ENCODE results near the gene ADAM33.

Gene ADAM33

GRCh38 chr20:3633913-3634478 lies 47.8 kb downstream of the ADAM33 start:
- H3K27me3 ChIP-seq (replicated peaks; ENCODE audit: insufficient read depth, low read length): no peaks in the 10 kb centered on the region
- DNase-seq: no peak
- no peak overlapping the region for H3K4me2 ChIP-seq (ENCODE audit: low read depth, low read length)
- H3F3A ChIP-seq (ENCODE audit: insufficient read depth, low read length): no peaks in the 10 kb centered on the region
- no peaks in the 10 kb centered on the region for H4K20me1 ChIP-seq (ENCODE audit: insufficient read depth, low read length)
- H3K9me2 ChIP-seq (replicated peaks; ENCODE audit: insufficient read depth, low read length): no peaks in the 10 kb centered on the region
- no peak overlapping the region for H3K27ac ChIP-seq (ENCODE audit: low read length)
- H3K9me3 ChIP-seq (replicated peaks; ENCODE audit: insufficient read depth, low read length): no peaks in the 10 kb centered on the region
- no peak overlapping the region for H2AFZ ChIP-seq (ENCODE audit: low read length)
- no peak overlapping the region for H3K4me3 ChIP-seq (ENCODE audit: low read length)
- H3K4me1 ChIP-seq (ENCODE audit: low read length): no peaks in the 10 kb centered on the region
- no peak for TF ChIP-seq CTCF (IDR thresholded peaks at IDR 0.05; ENCODE audit: low read length)
- no peak for TF ChIP-seq EZH2 (optimal IDR thresholded peaks at IDR 0.05; ENCODE audit: low read depth, low read length)
- TF ChIP-seq EZH2phosphoT487 (IDR thresholded peaks at IDR 0.05; ENCODE audit: low read length): no peak
- no peaks in the 10 kb centered on the region for H3K36me3 ChIP-seq (replicated peaks; ENCODE audit: insufficient read depth, low read length)
- no peaks in the 10 kb centered on the region for H3K79me2 ChIP-seq (ENCODE audit: low read length)
- no peak overlapping the region for H3K9ac ChIP-seq (ENCODE audit: low read length)

GRCh38 chr20:3632311-3633004 lies 49.4 kb downstream of the ADAM33 start:
- Histone ChIP-seq H3K4me1 (ENCODE audit: low read length) (no peaks in the 10 kb centered on the region), H3K9ac (ENCODE audit: low read length) (no peak overlapping the region), H3F3A (ENCODE audit: insufficient read depth, low read length) (no peaks in the 10 kb centered on the region), H3K9me2 (replicated peaks; ENCODE audit: insufficient read depth, low read length) (no peaks in the 10 kb centered on the region), H2AFZ (ENCODE audit: low read length) (no peak overlapping the region), H3K4me2 (ENCODE audit: low read depth, low read length) (no peak overlapping the region), H3K9me3 (replicated peaks; ENCODE audit: insufficient read depth, low read length) (no peaks in the 10 kb centered on the region), H4K20me1 (ENCODE audit: insufficient read depth, low read length) (no peaks in the 10 kb centered on the region), H3K36me3 (replicated peaks; ENCODE audit: insufficient read depth, low read length) (no peaks in the 10 kb centered on the region), H3K4me3 (ENCODE audit: low read length) (no peak overlapping the region), H3K27ac (ENCODE audit: low read length) (no peak overlapping the region), H3K27me3 (replicated peaks; ENCODE audit: insufficient read depth, low read length) (no peaks in the 10 kb centered on the region), H3K79me2 (ENCODE audit: low read length) (no peaks in the 10 kb centered on the region)
- DNase-seq: no peak
- TF ChIP-seq CTCF (IDR thresholded peaks at IDR 0.05; ENCODE audit: low read length) (no peak), EZH2phosphoT487 (IDR thresholded peaks at IDR 0.05; ENCODE audit: low read length) (no peak), EZH2 (optimal IDR thresholded peaks at IDR 0.05; ENCODE audit: low read depth, low read length) (no peak)

GRCh38 chr20:3631534-3631933 lies 50.3 kb downstream of the ADAM33 start:
- no peak for DNase-seq
- H3K9ac ChIP-seq (ENCODE audit: low read length): no peak overlapping the region
- H3K4me1 ChIP-seq (ENCODE audit: low read length): no peaks in the 10 kb centered on the region
- H3F3A ChIP-seq (ENCODE audit: insufficient read depth, low read length): no peaks in the 10 kb centered on the region
- no peak overlapping the region for H3K4me2 ChIP-seq (ENCODE audit: low read depth, low read length)
- no peaks in the 10 kb centered on the region for H3K27me3 ChIP-seq (replicated peaks; ENCODE audit: insufficient read depth, low read length)
- TF ChIP-seq EZH2 (optimal IDR thresholded peaks at IDR 0.05; ENCODE audit: low read depth, low read length): no peak
- TF ChIP-seq CTCF (IDR thresholded peaks at IDR 0.05; ENCODE audit: low read length): no peak
- TF ChIP-seq EZH2phosphoT487 (IDR thresholded peaks at IDR 0.05; ENCODE audit: low read length): no peak
- H3K9me3 ChIP-seq (replicated peaks; ENCODE audit: insufficient read depth, low read length): no peaks in the 10 kb centered on the region
- H2AFZ ChIP-seq (ENCODE audit: low read length): no peak overlapping the region
- H3K27ac ChIP-seq (ENCODE audit: low read length): no peak overlapping the region
- no peaks in the 10 kb centered on the region for H3K79me2 ChIP-seq (ENCODE audit: low read length)
- no peaks in the 10 kb centered on the region for H3K9me2 ChIP-seq (replicated peaks; ENCODE audit: insufficient read depth, low read length)
- H4K20me1 ChIP-seq (ENCODE audit: insufficient read depth, low read length): no peaks in the 10 kb centered on the region
- no peaks in the 10 kb centered on the region for H3K36me3 ChIP-seq (replicated peaks; ENCODE audit: insufficient read depth, low read length)
- no peak overlapping the region for H3K4me3 ChIP-seq (ENCODE audit: low read length)
